HCT116 (cell line): ENCODE results near the gene EPHB4. TPM values are rescaled to one million over a fixed set of nuclear protein-coding genes. Genes with fewer than 3 reads are reported as not detected.

Experiments used
- ATAC-seq: fragments of 200-7000 bp; cut with Tn5 transposase; 2 replicates; pipeline ENCODE4 v1.9.1; 2020; ENCODE audit warnings: mild to moderate bottlenecking, moderate library complexity
- BruUV-seq: library from RNA; stranded (reverse); fragments of 400-500 nt; replicated peaks from 2 replicates; lab custom pipeline; 2021; lab: Mats Ljungman, UMichigan
- CTCF ChIA-PET: fragments of 300-600 bp; sonication (Branson Sonifier 250); formaldehyde crosslinking; loops from one replicate; lab custom pipeline; 2021; ENCODE audit warnings: antibody characterized with exemption; lab: Charles Lee
- POLR2A ChIA-PET: fragments of 300-600, 350-600 bp; sonication (Branson Sonifier 250); formaldehyde crosslinking; loops from one replicate; lab custom pipeline; 2021; ENCODE audit warnings: antibody characterized with exemption; lab: Charles Lee
- RAD21 ChIA-PET, 2 experiments: fragments of 300-600 bp; sonication (Branson Sonifier 250); formaldehyde crosslinking; loops; one replicate each; lab custom pipeline; 2023; ENCODE audit warnings: low total read pairs in 2 of 2; ENCODE audit not compliant: uncharacterized antibody in 2 of 2, unreplicated experiment in 2 of 2, low non-redundant PET in 1 of 2; lab: Charles Lee
- DNase-seq: peaks from one replicate; pipeline ENCODE4 v3.0.0-alpha.2; 2010; ENCODE audit warnings: low read depth, low spot score
- H2AFZ ChIP-seq: fragments of 200-600 bp; shearing (Covaris generic), sonication (generic); 2 replicates; pipeline ENCODE4 v1.6.1; 2017; ENCODE audit warnings: low read depth, mixed run types, mixed read lengths, antibody characterized with exemption, low read length; ENCODE audit not compliant: poor library complexity, severe bottlenecking
- H3K27ac ChIP-seq: 2 replicates; pipeline ENCODE4 v1.5.1; 2012; ENCODE audit warnings: low read depth, low read length
- H3K27me3 ChIP-seq: fragments of 200-600 bp; sonication (generic); 2 replicates; pipeline ENCODE4 v1.6.1; 2016; ENCODE audit warnings: mixed run types, low read length, mixed read lengths; ENCODE audit not compliant: insufficient read depth
- H3K36me3 ChIP-seq, 2 experiments: fragments of 200-500 bp in 1 of 2; fragments of 200-600 bp in 1 of 2; sonication (Bioruptor generic) in 1 of 2; sonication (generic) in 1 of 2; 2 replicates each; pipeline versions ENCODE4 v1.5.1 to v1.6.1; 2014 to 2016; ENCODE audit warnings: low read length in 2 of 2, inconsistent platforms in 1 of 2, mixed read lengths in 1 of 2, mixed run types in 1 of 2; ENCODE audit not compliant: insufficient read depth in 2 of 2, control insufficient read depth in 1 of 2
- H3K4me1 ChIP-seq, 2 experiments: fragments of 200-600 bp in 1 of 2; sonication (generic) in 1 of 2; 2 replicates each; pipeline versions ENCODE4 v1.5.1 to v1.6.1; 2012 to 2017; ENCODE audit warnings: low read length in 2 of 2, inconsistent platforms in 1 of 2, mild to moderate bottlenecking in 1 of 2, mixed read lengths in 1 of 2, mixed run types in 1 of 2, moderate library complexity in 1 of 2; ENCODE audit not compliant: insufficient read depth in 2 of 2, control insufficient read depth in 1 of 2
- H3K4me2 ChIP-seq: fragments of 200-600 bp; sonication (generic); 2 replicates; pipeline ENCODE4 v1.6.1; 2017; ENCODE audit warnings: mixed run types, low read length, mixed read lengths
- H3K4me3 ChIP-seq, 2 experiments: fragments of 200-600 bp in 1 of 2; sonication (generic) in 1 of 2; replicated peaks in 1 of 2; 2 replicates each; pipeline ENCODE4 v1.5.1; 2011 to 2016; ENCODE audit warnings: low read length in 2 of 2, control low read depth in 1 of 2, low read depth in 1 of 2, mild to moderate bottlenecking in 1 of 2, mixed read lengths in 1 of 2, mixed run types in 1 of 2
- H3K79me2 ChIP-seq: fragments of 200-600 bp; sonication (generic); 2 replicates; pipeline ENCODE4 v1.6.1; 2017; ENCODE audit warnings: mild to moderate bottlenecking, mixed run types, low read length, moderate library complexity, mixed read lengths; ENCODE audit not compliant: insufficient read depth
- H3K9ac ChIP-seq: fragments of 200-600 bp; sonication (generic); 2 replicates; pipeline ENCODE4 v1.6.1; 2016; ENCODE audit warnings: low read length, mixed read lengths
- H3K9me2 ChIP-seq: fragments of 200-600 bp; sonication (generic), shearing (Covaris generic); 2 replicates; pipeline ENCODE4 v1.6.1; 2017; ENCODE audit warnings: mixed run types, mild to moderate bottlenecking, moderate library complexity; ENCODE audit not compliant: insufficient read depth
- H3K9me3 ChIP-seq, 2 experiments: fragments of 200-500 bp in 1 of 2; fragments of 200-600 bp in 1 of 2; sonication (Bioruptor generic) in 1 of 2; sonication (generic) in 1 of 2; 2 replicates each; pipeline ENCODE4 v1.6.1; 2014 to 2017; ENCODE audit warnings: low read length in 2 of 2, mixed read lengths in 2 of 2, inconsistent platforms in 1 of 2, low read depth in 1 of 2, mild to moderate bottlenecking in 1 of 2, mixed run types in 1 of 2, moderate library complexity in 1 of 2; ENCODE audit not compliant: control insufficient read depth in 1 of 2, insufficient read depth in 1 of 2
- H4K20me1 ChIP-seq: fragments of 200-600 bp; sonication (generic), shearing (Covaris generic); 2 replicates; pipeline ENCODE4 v1.6.1; 2017; ENCODE audit warnings: mixed run types, mild to moderate bottlenecking, moderate library complexity; ENCODE audit not compliant: insufficient read depth
- CBX3 ChIP-seq: IDR thresholded peaks from 2 replicates; pipeline ENCODE4 v1.6.1; 2012; ENCODE audit warnings: low read depth
- CEBPB ChIP-seq: IDR thresholded peaks from 2 replicates; pipeline ENCODE4 v1.6.1; 2012; ENCODE audit warnings: low read depth
- EGR1 ChIP-seq: IDR thresholded peaks from 2 replicates; pipeline ENCODE4 v1.6.1; 2012; ENCODE audit warnings: low read depth
- ELF1 ChIP-seq: IDR thresholded peaks from 2 replicates; pipeline ENCODE4 v1.6.1; 2012; ENCODE audit warnings: low read depth, borderline replicate concordance
- EZH2 ChIP-seq: fragments of 200-600 bp; sonication (generic); IDR thresholded peaks from 2 replicates; pipeline ENCODE4 v1.6.1; 2017; ENCODE audit warnings: antibody characterized with exemption, mixed run types
- EZH2phosphoT487 ChIP-seq: fragments of 200-600 bp; IDR thresholded peaks from 2 replicates; pipeline ENCODE4 v1.6.1; 2018; ENCODE audit warnings: antibody characterized with exemption, borderline replicate concordance
- POLR2A ChIP-seq: IDR thresholded peaks from 2 replicates; pipeline ENCODE4 v1.7.0; 2011; ENCODE audit warnings: borderline replicate concordance; ENCODE audit not compliant: insufficient read depth, insufficient read length; ENCODE audit errors: extremely low read depth
- RAD21 ChIP-seq: IDR thresholded peaks from 2 replicates; pipeline ENCODE4 v1.6.1; 2012; ENCODE audit warnings: low read depth, mild to moderate bottlenecking
- SIN3A ChIP-seq: IDR thresholded peaks from 2 replicates; pipeline ENCODE4 v1.6.1; 2012; ENCODE audit warnings: low read depth
- SP1 ChIP-seq: IDR thresholded peaks from 2 replicates; pipeline ENCODE4 v1.6.1; 2012; ENCODE audit warnings: low read depth
- SRF ChIP-seq: IDR thresholded peaks from 2 replicates; pipeline ENCODE4 v1.6.1; 2012; ENCODE audit warnings: low read depth
- TCF7L2 ChIP-seq: IDR thresholded peaks from 2 replicates; pipeline ENCODE4 v1.7.0; 2011; ENCODE audit warnings: borderline replicate concordance, inconsistent platforms; ENCODE audit not compliant: insufficient read depth, insufficient read length; ENCODE audit errors: extremely low read depth
- YY1 ChIP-seq: IDR thresholded peaks from 2 replicates; pipeline ENCODE4 v1.6.1; 2011; ENCODE audit warnings: low read length, low read depth, moderate library complexity, mild to moderate bottlenecking; ENCODE audit not compliant: insufficient replicate concordance; ENCODE audit errors: extremely low read depth
- ZFX ChIP-seq: fragments of 450-650 bp; IDR thresholded peaks from 2 replicates; pipeline ENCODE4 v1.6.1; 2017
- ZNF274 ChIP-seq: fragments of 200-500 bp; sonication (Bioruptor generic); IDR thresholded peaks from 2 replicates; pipeline ENCODE4 v1.6.1; 2014; ENCODE audit warnings: mild to moderate bottlenecking, low read depth, low read length, inconsistent platforms
- intact Hi-C: fragments of 100-400 bp; cut with micrococcal nuclease; formaldehyde crosslinking; loops from 2 replicates; pipeline ENCODE4 v1.10.0; 2022
- total RNA-seq: library from RNA; stranded (reverse); gene quantifications from one replicate; pipeline ENCODE4 v1.2.1, GENCODE V29; 2021; ENCODE audit not compliant: unreplicated experiment
- TF ChIP-seq, protein P1 (sequence below): IDR thresholded peaks from 2 replicates; pipeline ENCODE4 v1.6.1; 2012; ENCODE audit warnings: low read depth
- TF ChIP-seq, protein P2 (sequence below), 3 experiments: fragments of 200-600 bp in 1 of 3; sonication (generic) in 1 of 3; IDR thresholded peaks in 2 of 3; conservative IDR thresholded peaks in 1 of 3; 2 replicates each; pipeline ENCODE4 v1.5.1; 2012 to 2017; ENCODE audit warnings: low read depth in 2 of 3, low read length in 2 of 3, antibody characterized with exemption in 1 of 3, borderline replicate concordance in 1 of 3, control low read depth in 1 of 3, mild to moderate bottlenecking in 1 of 3, mixed read lengths in 1 of 3, mixed run types in 1 of 3, moderate library complexity in 1 of 3; ENCODE audit not compliant: insufficient read depth in 1 of 3
- TF ChIP-seq, protein P3 (sequence below): IDR thresholded peaks from 2 replicates; pipeline ENCODE4 v1.6.1; 2011; ENCODE audit warnings: mild to moderate bottlenecking, low read length, moderate library complexity; ENCODE audit not compliant: insufficient replicate concordance; ENCODE audit errors: extremely low read depth
- TF ChIP-seq, protein P4 (sequence below): IDR thresholded peaks from 2 replicates; pipeline ENCODE4 v1.6.1; 2012

Gene EPHB4
- total RNA-seq, 1 experiment from 2014 or later = 61.1 TPM

- POLR2A ChIA-PET = no interaction called here
- no TSS peak for BruUV-seq
- Histone ChIP-seq H2AFZ (no peak overlapping the region), H3K36me3 (no peaks in the 10 kb centered on the region), H3K9me2 (no peaks in the 10 kb centered on the region), H3K79me2 (no peaks in the 10 kb centered on the region), H3K9me3 (no peaks in the 10 kb centered on the region)
- TF ChIP-seq EZH2 = no peak
- TF ChIP-seq SRF = no peak
- no peak for TF ChIP-seq YY1
- TF ChIP-seq, protein P1, sequence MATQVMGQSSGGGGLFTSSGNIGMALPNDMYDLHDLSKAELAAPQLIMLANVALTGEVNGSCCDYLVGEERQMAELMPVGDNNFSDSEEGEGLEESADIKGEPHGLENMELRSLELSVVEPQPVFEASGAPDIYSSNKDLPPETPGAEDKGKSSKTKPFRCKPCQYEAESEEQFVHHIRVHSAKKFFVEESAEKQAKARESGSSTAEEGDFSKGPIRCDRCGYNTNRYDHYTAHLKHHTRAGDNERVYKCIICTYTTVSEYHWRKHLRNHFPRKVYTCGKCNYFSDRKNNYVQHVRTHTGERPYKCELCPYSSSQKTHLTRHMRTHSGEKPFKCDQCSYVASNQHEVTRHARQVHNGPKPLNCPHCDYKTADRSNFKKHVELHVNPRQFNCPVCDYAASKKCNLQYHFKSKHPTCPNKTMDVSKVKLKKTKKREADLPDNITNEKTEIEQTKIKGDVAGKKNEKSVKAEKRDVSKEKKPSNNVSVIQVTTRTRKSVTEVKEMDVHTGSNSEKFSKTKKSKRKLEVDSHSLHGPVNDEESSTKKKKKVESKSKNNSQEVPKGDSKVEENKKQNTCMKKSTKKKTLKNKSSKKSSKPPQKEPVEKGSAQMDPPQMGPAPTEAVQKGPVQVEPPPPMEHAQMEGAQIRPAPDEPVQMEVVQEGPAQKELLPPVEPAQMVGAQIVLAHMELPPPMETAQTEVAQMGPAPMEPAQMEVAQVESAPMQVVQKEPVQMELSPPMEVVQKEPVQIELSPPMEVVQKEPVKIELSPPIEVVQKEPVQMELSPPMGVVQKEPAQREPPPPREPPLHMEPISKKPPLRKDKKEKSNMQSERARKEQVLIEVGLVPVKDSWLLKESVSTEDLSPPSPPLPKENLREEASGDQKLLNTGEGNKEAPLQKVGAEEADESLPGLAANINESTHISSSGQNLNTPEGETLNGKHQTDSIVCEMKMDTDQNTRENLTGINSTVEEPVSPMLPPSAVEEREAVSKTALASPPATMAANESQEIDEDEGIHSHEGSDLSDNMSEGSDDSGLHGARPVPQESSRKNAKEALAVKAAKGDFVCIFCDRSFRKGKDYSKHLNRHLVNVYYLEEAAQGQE = no peak
- TF ChIP-seq CEBPB = no peak
- no peak for TF ChIP-seq CBX3
- TF ChIP-seq EGR1 = no peak
- TF ChIP-seq SP1 = no peak
- TF ChIP-seq ZNF274 = no peak
- no peak for TF ChIP-seq EZH2phosphoT487
- no peak for TF ChIP-seq TCF7L2
- no peak for TF ChIP-seq POLR2A
- TF ChIP-seq RAD21 = no peak
- TF ChIP-seq, protein P2, sequence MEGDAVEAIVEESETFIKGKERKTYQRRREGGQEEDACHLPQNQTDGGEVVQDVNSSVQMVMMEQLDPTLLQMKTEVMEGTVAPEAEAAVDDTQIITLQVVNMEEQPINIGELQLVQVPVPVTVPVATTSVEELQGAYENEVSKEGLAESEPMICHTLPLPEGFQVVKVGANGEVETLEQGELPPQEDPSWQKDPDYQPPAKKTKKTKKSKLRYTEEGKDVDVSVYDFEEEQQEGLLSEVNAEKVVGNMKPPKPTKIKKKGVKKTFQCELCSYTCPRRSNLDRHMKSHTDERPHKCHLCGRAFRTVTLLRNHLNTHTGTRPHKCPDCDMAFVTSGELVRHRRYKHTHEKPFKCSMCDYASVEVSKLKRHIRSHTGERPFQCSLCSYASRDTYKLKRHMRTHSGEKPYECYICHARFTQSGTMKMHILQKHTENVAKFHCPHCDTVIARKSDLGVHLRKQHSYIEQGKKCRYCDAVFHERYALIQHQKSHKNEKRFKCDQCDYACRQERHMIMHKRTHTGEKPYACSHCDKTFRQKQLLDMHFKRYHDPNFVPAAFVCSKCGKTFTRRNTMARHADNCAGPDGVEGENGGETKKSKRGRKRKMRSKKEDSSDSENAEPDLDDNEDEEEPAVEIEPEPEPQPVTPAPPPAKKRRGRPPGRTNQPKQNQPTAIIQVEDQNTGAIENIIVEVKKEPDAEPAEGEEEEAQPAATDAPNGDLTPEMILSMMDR (IDR thresholded peaks at IDR 0.05 in 2 of 3, conservative IDR thresholded peaks at IDR 0.05 in 1 of 3; ENCODE audit: borderline replicate concordance in 1 of 3, insufficient read depth in 1 of 3, low read depth in 2 of 3, low read length in 2 of 3) = no peak
- no peak for TF ChIP-seq SIN3A
- TF ChIP-seq, protein P3, sequence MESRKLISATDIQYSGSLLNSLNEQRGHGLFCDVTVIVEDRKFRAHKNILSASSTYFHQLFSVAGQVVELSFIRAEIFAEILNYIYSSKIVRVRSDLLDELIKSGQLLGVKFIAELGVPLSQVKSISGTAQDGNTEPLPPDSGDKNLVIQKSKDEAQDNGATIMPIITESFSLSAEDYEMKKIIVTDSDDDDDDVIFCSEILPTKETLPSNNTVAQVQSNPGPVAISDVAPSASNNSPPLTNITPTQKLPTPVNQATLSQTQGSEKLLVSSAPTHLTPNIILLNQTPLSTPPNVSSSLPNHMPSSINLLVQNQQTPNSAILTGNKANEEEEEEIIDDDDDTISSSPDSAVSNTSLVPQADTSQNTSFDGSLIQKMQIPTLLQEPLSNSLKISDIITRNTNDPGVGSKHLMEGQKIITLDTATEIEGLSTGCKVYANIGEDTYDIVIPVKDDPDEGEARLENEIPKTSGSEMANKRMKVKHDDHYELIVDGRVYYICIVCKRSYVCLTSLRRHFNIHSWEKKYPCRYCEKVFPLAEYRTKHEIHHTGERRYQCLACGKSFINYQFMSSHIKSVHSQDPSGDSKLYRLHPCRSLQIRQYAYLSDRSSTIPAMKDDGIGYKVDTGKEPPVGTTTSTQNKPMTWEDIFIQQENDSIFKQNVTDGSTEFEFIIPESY = no peak
- no peak for TF ChIP-seq ELF1
- TF ChIP-seq ZFX = no peak
- TF ChIP-seq, protein P4, sequence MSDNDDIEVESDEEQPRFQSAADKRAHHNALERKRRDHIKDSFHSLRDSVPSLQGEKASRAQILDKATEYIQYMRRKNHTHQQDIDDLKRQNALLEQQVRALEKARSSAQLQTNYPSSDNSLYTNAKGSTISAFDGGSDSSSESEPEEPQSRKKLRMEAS = no peak
- TF ChIP-seq, all 23 proteins: peak for 0
- H3K27me3 ChIP-seq = no peaks in the 10 kb centered on the region
- no peak overlapping the region for H3K4me2 ChIP-seq
- DNase-seq = no peak
- no peak overlapping the region for H3K4me3 ChIP-seq
- ChIA-PET RAD21 (no interaction called here), CTCF (no interaction called here)
- no peak for ATAC-seq
- H3K9ac ChIP-seq = no peak overlapping the region
- no peaks in the 10 kb centered on the region for H4K20me1 ChIP-seq
- H3K4me1 ChIP-seq = peaks cover 10 to 19% of the 10 kb centered on the region in 2 experiments
- intact Hi-C loops = no loop called here
- H3K27ac ChIP-seq = no peak overlapping the region
Observed at GRCh38 chr7:100839361-100839760, 12.0 kb upstream of the EPHB4 start.
